ENCODE measurements around the gene CTNNA2.

CTNNA2 gene

GRCh38 chr2:79901161-79901560 is 388.3 kb downstream of the CTNNA2 start:
- Histone ChIP-seq H2AFZ (no peak overlapping the region), H3K36me3 (ENCODE audit: control insufficient read depth, insufficient read depth, low read length) (no peaks in the 10 kb centered on the region), H3K9me3 (ENCODE audit: control insufficient read depth, low read length) (no peaks in the 10 kb centered on the region), H3K79me2 (no peaks in the 10 kb centered on the region), H3K4me2 (ENCODE audit: low read length) (no peak overlapping the region), H3K27me3 (ENCODE audit: control insufficient read depth, insufficient read depth, low read length) (no peaks in the 10 kb centered on the region), H3K27ac (no peak overlapping the region), H3K4me1 (no peaks in the 10 kb centered on the region), H3K9ac (no peak overlapping the region), H3K4me3 (ENCODE audit: low read depth, low read length) (no peak overlapping the region)
- no peak for TF ChIP-seq CTCF (IDR thresholded peaks at IDR 0.05)

- Histone ChIP-seq H3K4me3 (ENCODE audit: low read depth, low read length) (no peak overlapping the region), H3K27ac (no peak overlapping the region), H3K27me3 (ENCODE audit: control insufficient read depth, insufficient read depth, low read length) (no peaks in the 10 kb centered on the region), H3K79me2 (no peaks in the 10 kb centered on the region), H3K4me1 (no peaks in the 10 kb centered on the region), H3K9ac (no peak overlapping the region), H2AFZ (no peak overlapping the region), H3K9me3 (ENCODE audit: control insufficient read depth, low read length) (no peaks in the 10 kb centered on the region), H3K36me3 (ENCODE audit: control insufficient read depth, insufficient read depth, low read length) (no peaks in the 10 kb centered on the region), H3K4me2 (ENCODE audit: low read length) (no peak overlapping the region)
- TF ChIP-seq CTCF (IDR thresholded peaks at IDR 0.05) = no peak
Measured at GRCh38 chr2:79903222-79904000, 390.6 kb downstream of the CTNNA2 start.

GRCh38 chr2:79906139-79906890 is 393.5 kb downstream of the CTNNA2 start:
- Histone ChIP-seq H3K4me3 (ENCODE audit: low read depth, low read length) (no peak overlapping the region), H3K79me2 (no peaks in the 10 kb centered on the region), H3K27ac (no peak overlapping the region), H3K27me3 (ENCODE audit: control insufficient read depth, insufficient read depth, low read length) (no peaks in the 10 kb centered on the region), H3K4me2 (ENCODE audit: low read length) (no peak overlapping the region), H3K4me1 (peaks cover 3% of the 10 kb centered on the region), H3K9ac (no peak overlapping the region), H3K9me3 (ENCODE audit: control insufficient read depth, low read length) (no peaks in the 10 kb centered on the region), H3K36me3 (ENCODE audit: control insufficient read depth, insufficient read depth, low read length) (no peaks in the 10 kb centered on the region), H2AFZ (no peak overlapping the region)
- no peak for TF ChIP-seq CTCF (IDR thresholded peaks at IDR 0.05)

GRCh38 chr2:79909521-79909920 is 396.7 kb downstream of the CTNNA2 start:
- H3K4me3 ChIP-seq (ENCODE audit: low read depth, low read length) = no peak overlapping the region
- no peak for TF ChIP-seq CTCF (IDR thresholded peaks at IDR 0.05)
- H3K9me3 ChIP-seq (ENCODE audit: control insufficient read depth, low read length) = no peaks in the 10 kb centered on the region
- no peak overlapping the region for H3K4me2 ChIP-seq (ENCODE audit: low read length)
- no peaks in the 10 kb centered on the region for H3K79me2 ChIP-seq
- H2AFZ ChIP-seq = no peak overlapping the region
- no peaks in the 10 kb centered on the region for H3K36me3 ChIP-seq (ENCODE audit: control insufficient read depth, insufficient read depth, low read length)
- peaks cover 3% of the 10 kb centered on the region for H3K4me1 ChIP-seq
- no peak overlapping the region for H3K27ac ChIP-seq
- no peaks in the 10 kb centered on the region for H3K27me3 ChIP-seq (ENCODE audit: control insufficient read depth, insufficient read depth, low read length)
- no peak overlapping the region for H3K9ac ChIP-seq

Data from parathyroid adenoma (tissue), 2 donors.